ENCODE measurements around the gene SEMA5A. TPM values are rescaled to one million over a fixed set of nuclear protein-coding genes. Genes with fewer than 3 reads are reported as not detected.

The SEMA5A gene
- total and polyA plus RNA-seq, 2 donors: 1.2 to 2.5 TPM

DNA sequence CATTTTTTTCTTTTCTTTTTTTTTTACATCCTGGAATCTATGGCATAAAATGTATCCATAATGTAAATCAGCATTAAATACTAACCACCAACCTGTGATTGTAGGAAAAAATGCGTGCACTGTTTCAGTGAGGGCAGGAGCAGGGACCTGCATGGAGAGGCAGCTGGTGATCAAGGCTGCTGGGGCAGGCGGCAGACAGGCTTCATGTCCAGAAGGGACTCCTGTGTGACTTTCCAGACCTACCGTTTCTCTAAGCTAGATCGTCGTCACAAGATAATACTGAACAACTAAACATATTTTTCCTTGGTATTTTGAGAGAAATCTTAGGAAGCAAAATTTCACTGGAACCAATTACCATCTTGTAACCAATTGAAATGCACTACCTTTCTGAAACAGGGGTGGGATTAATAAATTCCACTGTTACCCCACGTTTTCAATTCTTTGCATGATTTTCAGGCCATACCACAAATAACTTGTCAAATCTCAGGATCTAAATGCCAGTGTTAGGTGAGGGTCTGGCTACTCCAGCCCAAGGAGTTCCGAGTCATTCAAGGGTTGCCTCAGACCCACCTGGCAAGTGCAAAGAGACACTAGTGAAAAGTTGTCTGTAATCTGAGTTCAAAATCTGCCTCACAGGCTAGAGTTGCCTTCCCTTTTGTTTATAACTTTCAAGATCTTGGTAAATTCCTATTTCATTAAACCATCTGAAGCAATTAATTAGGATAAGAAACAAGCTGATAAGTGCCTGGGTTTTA lies 198.2 kb downstream of the SEMA5A start:
- H3K9me3 ChIP-seq (ENCODE audit: control insufficient read depth in 2 of 2, insufficient read depth in 1 of 2, low read length in 1 of 2): no peaks in the 10 kb centered on the region
- no peak overlapping the region for H3K4me3 ChIP-seq (ENCODE audit: low read length in 2 of 2)
- H3K36me3 ChIP-seq (ENCODE audit: control insufficient read depth in 2 of 2, insufficient read depth in 2 of 2, low read length in 1 of 2): no peaks in the 10 kb centered on the region
- H3K4me1 ChIP-seq (ENCODE audit: control insufficient read depth in 2 of 2, insufficient read depth in 2 of 2, low read length in 2 of 2): no peaks in the 10 kb centered on the region
- H3K27ac ChIP-seq (ENCODE audit: low read depth in 1 of 2, low read length in 1 of 2): no peak overlapping the region
- no peaks in the 10 kb centered on the region for H3K27me3 ChIP-seq (ENCODE audit: control insufficient read depth in 2 of 2, insufficient read depth in 1 of 2, low read length in 1 of 2)
- DNase-seq (ENCODE audit: low read depth in 6 of 9, low spot score in 9 of 9): no peak
- WGBS: 93% methylated on average over 7 of the region's 7 CpGs

DNA sequence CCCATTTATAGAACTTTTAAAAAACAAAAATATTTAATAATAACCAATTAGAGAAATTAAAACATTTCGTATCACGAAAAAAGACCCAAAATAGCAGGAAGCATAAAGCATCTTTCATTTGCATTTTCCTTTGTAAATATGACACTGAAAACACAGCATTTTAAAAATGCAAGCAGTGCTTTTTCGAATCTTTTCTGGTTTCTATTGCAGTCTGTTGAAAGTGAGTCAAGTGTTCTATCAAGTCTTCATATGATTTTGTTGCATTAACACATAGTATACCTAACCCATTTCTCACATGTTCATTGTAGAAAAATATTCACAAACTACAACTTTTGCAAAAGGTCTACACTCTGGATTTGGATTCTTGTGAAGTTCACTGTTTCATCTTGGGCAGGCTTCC lies 198.8 kb downstream of the SEMA5A start:
- Histone ChIP-seq H3K4me3 (ENCODE audit: low read length in 2 of 2) (no peak overlapping the region), H3K27me3 (ENCODE audit: control insufficient read depth in 2 of 2, insufficient read depth in 1 of 2, low read length in 1 of 2) (no peaks in the 10 kb centered on the region), H3K27ac (ENCODE audit: low read depth in 1 of 2, low read length in 1 of 2) (no peak overlapping the region), H3K36me3 (ENCODE audit: control insufficient read depth in 2 of 2, insufficient read depth in 2 of 2, low read length in 1 of 2) (no peaks in the 10 kb centered on the region), H3K4me1 (ENCODE audit: control insufficient read depth in 2 of 2, insufficient read depth in 2 of 2, low read length in 2 of 2) (no peaks in the 10 kb centered on the region), H3K9me3 (ENCODE audit: control insufficient read depth in 2 of 2, insufficient read depth in 1 of 2, low read length in 1 of 2) (no peaks in the 10 kb centered on the region)
- no peak for DNase-seq (ENCODE audit: low read depth in 6 of 9, low spot score in 9 of 9)
- 92% methylated on average over 3 of the region's 3 CpGs for WGBS

DNA sequence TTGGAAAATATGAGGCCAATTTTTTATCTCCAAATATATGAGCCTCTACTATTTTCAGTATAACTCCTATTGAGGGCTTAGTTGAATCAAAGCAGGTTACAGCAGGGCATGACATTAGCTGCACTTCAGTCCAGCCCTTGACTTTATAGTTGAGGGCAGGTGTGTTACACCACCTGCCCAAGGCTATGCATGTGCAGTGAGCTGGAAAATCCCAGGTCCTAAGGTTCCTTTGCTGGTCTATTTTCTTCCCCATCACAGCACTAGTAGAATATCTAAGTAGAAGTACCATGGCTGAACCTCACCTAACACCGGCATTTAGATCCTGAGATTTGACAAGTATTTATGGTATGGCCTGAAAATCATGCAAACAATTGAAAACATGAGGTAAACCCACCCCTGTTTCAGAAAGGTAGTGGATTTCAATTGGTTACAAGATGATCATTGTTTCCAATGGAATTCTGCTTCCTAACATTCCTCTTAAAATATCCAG lies 201.1 kb downstream of the SEMA5A start:
- no peaks in the 10 kb centered on the region for H3K36me3 ChIP-seq (ENCODE audit: control insufficient read depth in 2 of 2, insufficient read depth in 2 of 2, low read length in 1 of 2)
- H3K9me3 ChIP-seq (ENCODE audit: control insufficient read depth in 2 of 2, insufficient read depth in 1 of 2, low read length in 1 of 2): no peaks in the 10 kb centered on the region
- DNase-seq (ENCODE audit: low read depth in 6 of 9, low spot score in 9 of 9): no peak
- H3K4me1 ChIP-seq (ENCODE audit: control insufficient read depth in 2 of 2, insufficient read depth in 2 of 2, low read length in 2 of 2): no peaks in the 10 kb centered on the region
- no peak overlapping the region for H3K27ac ChIP-seq (ENCODE audit: low read depth in 1 of 2, low read length in 1 of 2)
- H3K27me3 ChIP-seq (ENCODE audit: control insufficient read depth in 2 of 2, insufficient read depth in 1 of 2, low read length in 1 of 2): no peaks in the 10 kb centered on the region
- no peak overlapping the region for H3K4me3 ChIP-seq (ENCODE audit: low read length in 2 of 2)
- 92% methylated on average over 1 of the region's 1 CpG for WGBS

DNA sequence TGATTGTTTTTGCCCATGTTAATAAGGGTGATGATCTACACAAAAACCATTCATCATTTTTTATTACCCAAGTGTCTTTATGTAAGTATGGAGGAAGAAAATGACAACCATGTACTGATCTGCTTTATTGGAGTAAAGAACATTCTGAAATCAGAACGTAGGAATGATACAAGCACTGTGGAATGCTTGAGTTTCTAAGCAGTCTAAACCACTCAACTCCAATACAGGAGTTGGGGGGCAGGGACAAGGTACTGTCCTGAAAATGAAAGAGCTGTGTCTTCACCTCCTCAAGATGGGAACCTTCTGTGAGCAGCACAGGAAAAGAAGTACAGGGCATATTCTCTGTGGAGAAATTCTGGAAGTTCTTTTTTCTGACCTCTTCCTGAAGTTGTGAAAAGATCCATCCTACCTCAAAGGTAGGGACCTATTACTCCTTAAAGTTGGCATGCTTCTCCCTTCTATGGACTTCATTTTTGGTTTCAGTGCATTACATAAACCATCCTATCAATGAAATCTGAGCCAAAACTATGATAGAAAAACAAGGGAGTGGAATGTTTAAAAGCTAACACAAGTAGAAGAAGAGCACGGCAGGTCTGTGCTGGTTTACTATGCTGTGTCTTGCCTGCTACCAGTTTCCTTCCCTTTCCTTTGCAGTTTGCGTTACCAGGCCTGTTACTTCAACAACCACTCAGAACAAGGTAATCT lies 202.6 kb downstream of the SEMA5A start:
- Histone ChIP-seq H3K4me3 (ENCODE audit: low read length in 2 of 2) (no peak overlapping the region), H3K4me1 (ENCODE audit: control insufficient read depth in 2 of 2, insufficient read depth in 2 of 2, low read length in 2 of 2) (no peaks in the 10 kb centered on the region), H3K36me3 (ENCODE audit: control insufficient read depth in 2 of 2, insufficient read depth in 2 of 2, low read length in 1 of 2) (no peaks in the 10 kb centered on the region), H3K9me3 (ENCODE audit: control insufficient read depth in 2 of 2, insufficient read depth in 1 of 2, low read length in 1 of 2) (no peaks in the 10 kb centered on the region), H3K27me3 (ENCODE audit: control insufficient read depth in 2 of 2, insufficient read depth in 1 of 2, low read length in 1 of 2) (no peaks in the 10 kb centered on the region), H3K27ac (ENCODE audit: low read depth in 1 of 2, low read length in 1 of 2) (no peak overlapping the region)
- WGBS: 51% methylated on average over 3 of the region's 3 CpGs
- no peak for DNase-seq (ENCODE audit: low read depth in 6 of 9, low spot score in 9 of 9)

DNA sequence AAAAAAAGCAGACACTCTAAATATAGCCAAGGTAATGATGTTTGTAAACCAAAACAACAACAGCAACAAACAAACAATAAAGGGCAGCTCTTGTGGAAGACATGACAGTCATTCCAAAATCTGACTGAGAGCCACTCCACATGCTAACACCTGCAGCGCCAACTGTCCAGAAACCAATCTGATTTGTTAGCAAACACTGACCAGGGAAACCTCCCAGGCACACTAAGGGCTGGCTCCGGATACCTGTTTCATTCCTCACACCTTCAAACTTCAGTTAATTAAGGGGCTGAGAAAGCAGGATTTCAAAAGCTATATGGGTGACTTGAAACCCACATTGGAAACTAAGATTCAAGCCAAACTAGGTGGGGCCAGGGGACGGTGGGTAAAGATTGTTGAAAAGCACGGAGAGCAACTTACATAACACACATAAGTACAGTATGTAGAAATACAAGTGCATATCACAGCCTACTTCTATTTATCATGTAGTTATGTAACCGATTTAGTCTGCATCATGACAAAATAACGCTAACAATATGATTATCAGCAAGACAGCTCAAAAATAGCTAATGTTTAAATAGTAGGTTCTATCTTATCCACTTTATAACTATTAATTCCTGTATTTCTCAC lies 203.6 kb downstream of the SEMA5A start:
- H3K9me3 ChIP-seq (ENCODE audit: control insufficient read depth in 2 of 2, insufficient read depth in 1 of 2, low read length in 1 of 2): no peaks in the 10 kb centered on the region
- WGBS: 95% methylated on average over 6 of the region's 6 CpGs
- no peak for DNase-seq (ENCODE audit: low read depth in 6 of 9, low spot score in 9 of 9)
- no peaks in the 10 kb centered on the region for H3K36me3 ChIP-seq (ENCODE audit: control insufficient read depth in 2 of 2, insufficient read depth in 2 of 2, low read length in 1 of 2)
- H3K27me3 ChIP-seq (ENCODE audit: control insufficient read depth in 2 of 2, insufficient read depth in 1 of 2, low read length in 1 of 2): no peaks in the 10 kb centered on the region
- H3K27ac ChIP-seq (ENCODE audit: low read depth in 1 of 2, low read length in 1 of 2): no peak overlapping the region
- no peak overlapping the region for H3K4me3 ChIP-seq (ENCODE audit: low read length in 2 of 2)
- H3K4me1 ChIP-seq (ENCODE audit: control insufficient read depth in 2 of 2, insufficient read depth in 2 of 2, low read length in 2 of 2): no peaks in the 10 kb centered on the region

DNA sequence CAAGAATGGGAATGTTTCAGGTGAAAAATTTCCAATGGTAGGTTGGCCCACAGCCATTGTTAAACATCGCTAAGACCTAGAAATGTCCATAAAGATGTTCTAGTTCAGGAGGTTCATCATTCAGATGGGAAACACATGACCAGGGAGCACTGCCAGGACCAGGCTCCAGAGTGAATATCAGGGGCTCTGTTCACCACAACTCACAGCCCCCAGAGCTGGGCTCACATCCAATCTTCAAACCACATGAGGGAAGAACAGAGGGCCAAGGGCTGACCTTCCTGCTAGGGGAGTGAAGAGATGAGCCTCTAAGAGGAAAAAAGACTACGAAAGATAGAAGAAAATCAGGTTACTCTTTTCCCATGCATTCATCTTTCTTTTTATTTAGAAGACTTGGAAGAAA lies 205.8 kb downstream of the SEMA5A start:
- no peaks in the 10 kb centered on the region for H3K36me3 ChIP-seq (ENCODE audit: control insufficient read depth in 2 of 2, insufficient read depth in 2 of 2, low read length in 1 of 2)
- H3K27me3 ChIP-seq (ENCODE audit: control insufficient read depth in 2 of 2, insufficient read depth in 1 of 2, low read length in 1 of 2): no peaks in the 10 kb centered on the region
- WGBS: 92% methylated on average over 2 of the region's 2 CpGs
- DNase-seq (ENCODE audit: low read depth in 6 of 9, low spot score in 9 of 9): no peak
- H3K4me1 ChIP-seq (ENCODE audit: control insufficient read depth in 2 of 2, insufficient read depth in 2 of 2, low read length in 2 of 2): no peaks in the 10 kb centered on the region
- H3K4me3 ChIP-seq (ENCODE audit: low read length in 2 of 2): no peak overlapping the region
- H3K9me3 ChIP-seq (ENCODE audit: control insufficient read depth in 2 of 2, insufficient read depth in 1 of 2, low read length in 1 of 2): no peaks in the 10 kb centered on the region
- H3K27ac ChIP-seq (ENCODE audit: low read depth in 1 of 2, low read length in 1 of 2): no peak overlapping the region

DNA sequence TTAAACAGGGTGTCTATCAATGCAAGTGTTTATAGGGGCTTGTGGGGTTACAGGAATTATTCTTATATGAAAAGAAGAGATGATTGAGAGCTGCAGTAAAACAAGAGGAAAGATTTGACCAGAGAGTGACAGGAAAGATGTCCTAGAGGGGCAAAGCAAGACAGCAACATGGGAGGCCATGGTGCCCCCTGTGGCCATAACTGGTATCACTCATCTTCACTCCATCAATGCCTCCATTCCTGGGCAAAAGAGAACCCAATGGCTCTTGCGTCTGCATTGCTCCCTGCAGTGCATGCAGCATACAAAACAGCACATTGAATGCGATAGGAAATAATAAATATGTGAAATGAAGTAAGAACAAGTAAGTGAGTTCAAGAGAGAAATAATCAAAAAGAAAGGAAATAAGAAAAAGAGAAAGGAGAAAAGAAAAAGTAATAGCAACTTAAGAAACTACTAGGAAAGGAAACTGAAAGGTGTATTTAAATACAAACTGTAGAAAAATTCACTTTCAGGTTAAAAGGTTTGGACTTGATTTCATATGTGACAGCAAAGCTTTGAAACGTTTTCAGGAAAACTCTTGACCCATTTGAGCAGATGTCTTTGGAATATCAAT lies 206.6 kb downstream of the SEMA5A start:
- Histone ChIP-seq H3K4me1 (ENCODE audit: control insufficient read depth in 2 of 2, insufficient read depth in 2 of 2, low read length in 2 of 2) (no peaks in the 10 kb centered on the region), H3K36me3 (ENCODE audit: control insufficient read depth in 2 of 2, insufficient read depth in 2 of 2, low read length in 1 of 2) (no peaks in the 10 kb centered on the region), H3K4me3 (ENCODE audit: low read length in 2 of 2) (no peak overlapping the region), H3K9me3 (ENCODE audit: control insufficient read depth in 2 of 2, insufficient read depth in 1 of 2, low read length in 1 of 2) (no peaks in the 10 kb centered on the region), H3K27me3 (ENCODE audit: control insufficient read depth in 2 of 2, insufficient read depth in 1 of 2, low read length in 1 of 2) (no peaks in the 10 kb centered on the region), H3K27ac (ENCODE audit: low read depth in 1 of 2, low read length in 1 of 2) (no peak overlapping the region)
- 85% methylated on average over 3 of the region's 3 CpGs for WGBS
- no peak for DNase-seq (ENCODE audit: low read depth in 6 of 9, low spot score in 9 of 9)

DNA sequence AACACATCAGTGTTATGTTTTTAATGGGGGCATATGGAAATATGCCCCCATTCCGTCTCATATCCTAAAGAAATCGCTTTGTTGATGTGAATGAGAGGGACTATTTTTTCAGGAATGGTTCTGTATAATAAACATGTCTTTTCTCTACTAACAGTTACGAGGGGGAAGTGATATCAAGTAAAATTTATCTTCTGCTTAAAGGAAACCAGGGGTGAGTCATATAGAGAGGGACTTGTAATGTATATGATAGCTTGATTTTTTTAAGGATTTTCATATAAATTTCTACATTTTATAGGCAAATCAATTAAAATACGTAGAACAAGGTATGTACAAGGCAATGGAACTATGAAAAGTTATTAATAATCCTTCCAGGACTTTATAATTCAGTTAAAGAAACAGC lies 207.1 kb downstream of the SEMA5A start:
- Histone ChIP-seq H3K36me3 (ENCODE audit: control insufficient read depth in 2 of 2, insufficient read depth in 2 of 2, low read length in 1 of 2) (no peaks in the 10 kb centered on the region), H3K9me3 (ENCODE audit: control insufficient read depth in 2 of 2, insufficient read depth in 1 of 2, low read length in 1 of 2) (no peaks in the 10 kb centered on the region), H3K4me1 (ENCODE audit: control insufficient read depth in 2 of 2, insufficient read depth in 2 of 2, low read length in 2 of 2) (no peaks in the 10 kb centered on the region), H3K27me3 (ENCODE audit: control insufficient read depth in 2 of 2, insufficient read depth in 1 of 2, low read length in 1 of 2) (no peaks in the 10 kb centered on the region), H3K27ac (ENCODE audit: low read depth in 1 of 2, low read length in 1 of 2) (no peak overlapping the region), H3K4me3 (ENCODE audit: low read length in 2 of 2) (no peak overlapping the region)
- DNase-seq (ENCODE audit: low read depth in 6 of 9, low spot score in 9 of 9): no peak
- WGBS: 78% methylated on average over 4 of the region's 4 CpGs

Data from thymus (tissue), 11 donors.